Psoas muscle (tissue), 8 donors: ENCODE measurements around the gene SFT2D3. TPM values are rescaled to one million over a fixed set of nuclear protein-coding genes. Genes with fewer than 3 reads are reported as not detected.

Experiments used
- ATAC-seq, 4 donors: fragments of 200-7000 bp; cut with Tn5 transposase; one replicate each; pipeline ENCODE4 v1.9.1; 2020; ENCODE audit warnings: moderate library complexity in 3 of 4, mild to moderate bottlenecking in 2 of 4
- DNase-seq, 2 donors: peaks; one replicate each; pipeline ENCODE4 v3.0.0-alpha.2; 2020
- H3K27ac ChIP-seq: fragments of 200-600 bp; one replicate; pipeline ENCODE4 v1.8.0; 2022
- H3K27me3 ChIP-seq, 3 donors: fragments of 200-600 bp in 1 of 3; one replicate each; pipeline versions ENCODE4 v1.6.1 to v1.8.0; 2013 to 2022; ENCODE audit warnings: low read length in 2 of 3, mild to moderate bottlenecking in 2 of 3, moderate library complexity in 1 of 3; ENCODE audit not compliant: insufficient read depth in 3 of 3
- H3K36me3 ChIP-seq, 2 donors: fragments of 200-600 bp in 1 of 2; one replicate each; pipeline versions ENCODE4 v1.6.1 to v1.8.0; 2013 to 2022; ENCODE audit warnings: low read depth in 1 of 2, mild to moderate bottlenecking in 1 of 2, moderate library complexity in 1 of 2; ENCODE audit not compliant: insufficient read depth in 1 of 2
- H3K4me1 ChIP-seq: fragments of 200-600 bp; one replicate; pipeline ENCODE4 v1.8.0; 2022
- H3K4me3 ChIP-seq: fragments of 200-600 bp; one replicate; pipeline ENCODE4 v1.8.0; 2022; ENCODE audit warnings: mild to moderate bottlenecking
- H3K9me3 ChIP-seq: fragments of 200-600 bp; one replicate; pipeline ENCODE4 v1.8.0; 2022
- WGBS, 3 donors: extraction: QIAGEN DNeasy Blood & Tissue Kit; methylation state at CpG; one replicate each; pipeline versions ENCODE4 v1.1.6 to v1.1.7; 2013; 5-methylcytosine and 5-hydroxymethylcytosine counted together
- intact Hi-C, 2 donors: fragments of 100-400 bp; cut with DNase I; formaldehyde crosslinking; loops; one replicate each; pipeline versions ENCODE4 v1.11.0 to v1.14.2; 2022
- polyA plus RNA-seq, 3 donors: library from polyadenylated mRNA; stranded (reverse); fragments of 200-250 nt; gene quantifications; one replicate each; pipeline ENCODE4 v1.2.3, GENCODE V29; 2013
- total RNA-seq, 4 donors: library from RNA; stranded (reverse); fragmentation: NEBNext Ultra II Directional in 2 of 4; extraction: Animal tissue kit (Norgen Biotek cat#: 25700) in 2 of 4; gene quantifications; one replicate each; pipeline versions ENCODE4 v1.2.1 to v1.2.4, GENCODE V29; 2021 to 2023
- TF ChIP-seq, protein P1 (sequence below): fragments of 200-600 bp; IDR thresholded peaks from one replicate; pipeline ENCODE4 v1.8.0; 2022; ENCODE audit warnings: antibody characterized with exemption
- donor health status: healthy with polysubstance abuse.
- donor health status: DM: no; HTN: no; CAD: no; lungs with moderate emphysema.
- donor health status: Bipolar disorder and iron deficiency.
- donor health status: healthy.
- donor health status: DM: yes; HTN: yes; CAD: no.
- donor health status: DM: no; HTN: no; CAD: no.
- donor health status: DM: no; HTN: no; CAD: no.
- donor health status: DM: yes; HTN: yes; CAD: no.

The SFT2D3 gene
- total and polyA plus RNA-seq, 7 donors, result 1.5 to 4.1 (median 2.2) TPM

GRCh38 chr2:127657232-127657595, 44.1 kb upstream of the SFT2D3 start:
- H3K4me3 ChIP-seq, result no peak overlapping the region
- DNase-seq (peak; percentile 3 to 48), ATAC-seq (no peak)
- H3K27me3 ChIP-seq, result no peaks in the 10 kb centered on the region
- WGBS, 3 donors, result 93 to 94% (median 94%) methylated on average over 16 to 17 of the region's 17 CpGs
- no peaks in the 10 kb centered on the region for H3K9me3 ChIP-seq
- H3K4me1 ChIP-seq, result no peaks in the 10 kb centered on the region
- intact Hi-C loops, result loop anchor here (10.0 kb wide), 2 partner anchors 122 to 132 kb away; partner anchors contain the start of genes IWS1 (in 1 of the 2) and MYO7B (in 1 of the 2)
- TF ChIP-seq, protein P1, sequence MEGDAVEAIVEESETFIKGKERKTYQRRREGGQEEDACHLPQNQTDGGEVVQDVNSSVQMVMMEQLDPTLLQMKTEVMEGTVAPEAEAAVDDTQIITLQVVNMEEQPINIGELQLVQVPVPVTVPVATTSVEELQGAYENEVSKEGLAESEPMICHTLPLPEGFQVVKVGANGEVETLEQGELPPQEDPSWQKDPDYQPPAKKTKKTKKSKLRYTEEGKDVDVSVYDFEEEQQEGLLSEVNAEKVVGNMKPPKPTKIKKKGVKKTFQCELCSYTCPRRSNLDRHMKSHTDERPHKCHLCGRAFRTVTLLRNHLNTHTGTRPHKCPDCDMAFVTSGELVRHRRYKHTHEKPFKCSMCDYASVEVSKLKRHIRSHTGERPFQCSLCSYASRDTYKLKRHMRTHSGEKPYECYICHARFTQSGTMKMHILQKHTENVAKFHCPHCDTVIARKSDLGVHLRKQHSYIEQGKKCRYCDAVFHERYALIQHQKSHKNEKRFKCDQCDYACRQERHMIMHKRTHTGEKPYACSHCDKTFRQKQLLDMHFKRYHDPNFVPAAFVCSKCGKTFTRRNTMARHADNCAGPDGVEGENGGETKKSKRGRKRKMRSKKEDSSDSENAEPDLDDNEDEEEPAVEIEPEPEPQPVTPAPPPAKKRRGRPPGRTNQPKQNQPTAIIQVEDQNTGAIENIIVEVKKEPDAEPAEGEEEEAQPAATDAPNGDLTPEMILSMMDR, result no peak
- H3K36me3 ChIP-seq, result peaks cover 0 to 7% of the 10 kb centered on the region in 2 donors
- no peak overlapping the region for H3K27ac ChIP-seq

- Histone ChIP-seq H3K36me3 (peaks cover 0 to 5% of the 10 kb centered on the region in 2 donors), H3K4me1 (peaks cover 5% of the 10 kb centered on the region), H3K27ac (peak overlapping the region; percentile 32), H3K4me3 (no peak overlapping the region), H3K9me3 (no peaks in the 10 kb centered on the region), H3K27me3 (no peaks in the 10 kb centered on the region)
- TF ChIP-seq, protein P1, result no peak
- 88 to 90% (median 90%) methylated on average over 6 of the region's 6 CpGs for WGBS, 3 donors
- peak in 1 of 2 donors; percentile 19 for DNase-seq
- ATAC-seq, result no peak
- intact Hi-C loops, result loop anchor here (10.0 kb wide), 2 partner anchors 123 to 133 kb away; partner anchors contain the start of genes IWS1 (in 1 of the 2) and MYO7B (in 1 of the 2)
Observed at GRCh38 chr2:127658146-127658545, 43.2 kb upstream of the SFT2D3 start.

GRCh38 chr2:127658641-127659407, 42.5 kb upstream of the SFT2D3 start:
- peaks cover 6% of the 10 kb centered on the region for H3K4me1 ChIP-seq
- peak overlapping the region; percentile 32 for H3K27ac ChIP-seq
- TF ChIP-seq, protein P1, result no peak
- ATAC-seq (no peak), DNase-seq (peak in 1 of 2 donors; percentile 14)
- no peaks in the 10 kb centered on the region for H3K9me3 ChIP-seq
- intact Hi-C loops, result loop anchor here (10.0 kb wide), 2 partner anchors 124 to 134 kb away; partner anchors contain the start of genes IWS1 (in 1 of the 2) and MYO7B (in 1 of the 2)
- H3K4me3 ChIP-seq, result no peak overlapping the region
- 77 to 83% (median 80%) methylated on average over 20 of the region's 20 CpGs for WGBS, 3 donors
- H3K27me3 ChIP-seq, result no peaks in the 10 kb centered on the region
- peaks cover 0 to 4% of the 10 kb centered on the region in 2 donors for H3K36me3 ChIP-seq

GRCh38 chr2:127659408-127660290, 41.6 kb upstream of the SFT2D3 start:
- Histone ChIP-seq H3K27me3 (no peaks in the 10 kb centered on the region), H3K4me1 (peaks cover 6% of the 10 kb centered on the region), H3K27ac (peak overlapping the region; percentile 32), H3K9me3 (no peaks in the 10 kb centered on the region), H3K36me3 (peaks cover 0 to 4% of the 10 kb centered on the region in 2 donors), H3K4me3 (no peak overlapping the region)
- 65 to 76% (median 74%) methylated on average over 14 of the region's 14 CpGs for WGBS, 3 donors
- intact Hi-C loops, result loop anchor here (10.0 kb wide), 2 partner anchors 125 to 135 kb away; partner anchors contain the start of genes IWS1 (in 1 of the 2) and MYO7B (in 1 of the 2)
- ATAC-seq, result peak; percentile 11 to 47 (median 28)
- TF ChIP-seq, protein P1, result no peak
- peak; percentile 26 to 61 for DNase-seq
